NB4 (cell line): ENCODE measurements around the gene TENM4.

Experiments used
- CTCF ChIP-seq: IDR thresholded peaks from one replicate; pipeline ENCODE4 v1.5.1; 2012; ENCODE audit warnings: low read depth, low read length
- MAX ChIP-seq: IDR thresholded peaks from 2 replicates; pipeline ENCODE4 v1.6.1; 2011; ENCODE audit warnings: low read depth, low read length
- POLR2A ChIP-seq: IDR thresholded peaks from 2 replicates; pipeline ENCODE4 v1.6.1; 2011; ENCODE audit warnings: mild to moderate bottlenecking; ENCODE audit not compliant: insufficient read length; ENCODE audit errors: extremely low read depth

GRCh38 chr11:79290761-79291160 lies 150.1 kb downstream of the TENM4 start:
- no peak for TF ChIP-seq CTCF
- TF ChIP-seq POLR2A = no peak
- no peak for TF ChIP-seq MAX
